DMS79 (cell line): ENCODE data around the gene ID2.
"Not testable (repeated sequence)": the region's sequence is repeated elsewhere in the genome, so short reads cannot be mapped to it uniquely, and the experiment has no call there.

Experiments used
- DNase-seq: peaks from one replicate; lab custom pipeline; 2025; lab: John Stamatoyannopoulos, UW

The ID2 gene

GRCh38 chr2:8685697-8686358, 4.0 kb downstream of the ID2 start:
- DNase-seq = peak; percentile 41

DNA sequence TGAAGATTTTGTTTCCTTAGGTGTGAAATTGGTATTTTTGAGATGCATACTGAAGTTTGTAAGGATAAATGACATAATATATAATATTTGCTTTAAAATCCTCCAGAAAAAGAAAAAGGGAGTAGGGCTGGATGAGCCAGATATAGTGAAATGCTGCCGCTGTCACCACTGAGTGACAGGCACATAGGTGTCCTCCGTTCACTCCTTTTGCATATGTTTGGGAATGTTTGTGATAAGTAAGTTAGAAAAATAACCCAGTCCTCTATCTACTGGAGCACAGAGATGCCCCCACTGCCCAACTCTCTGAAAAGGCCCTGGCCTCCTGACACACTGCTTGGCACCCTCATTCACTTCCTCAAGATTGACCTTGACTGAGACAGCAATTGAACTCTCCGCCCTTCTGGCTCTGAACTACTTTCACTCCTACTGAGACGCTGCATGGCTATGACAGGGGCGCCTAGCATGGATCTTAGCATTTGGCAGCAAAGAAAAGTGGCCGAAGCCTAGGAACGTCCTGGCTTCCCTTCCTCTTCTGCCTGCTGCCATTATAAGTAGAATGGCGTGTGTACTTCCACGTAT, 10.1 kb downstream of the ID2 start:
- DNase-seq = no peak

- DNase-seq = no peak
Observed at GRCh38 chr2:8692783-8693156, 10.9 kb downstream of the ID2 start.

- no peak for DNase-seq
Observed at GRCh38 chr2:8693157-8693821, 11.4 kb downstream of the ID2 start.

DNA sequence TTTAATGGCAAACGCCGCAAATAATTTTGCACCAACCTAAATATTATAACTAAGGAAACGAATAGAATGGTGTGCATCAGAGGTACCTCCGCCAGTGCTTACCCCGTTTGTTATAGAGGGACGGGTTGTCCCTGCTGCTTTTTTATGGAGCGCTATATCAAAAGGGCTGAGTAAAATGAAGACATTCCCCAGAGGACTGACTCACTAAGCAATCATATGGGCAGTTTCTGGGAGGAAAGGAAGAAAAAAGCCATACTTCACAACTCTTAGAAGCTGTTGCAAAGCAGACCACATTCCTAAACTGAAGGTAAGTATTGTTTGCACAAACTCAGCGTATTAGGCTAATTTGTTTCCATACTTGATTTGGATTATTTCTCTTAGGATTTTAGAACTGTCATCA, 12.9 kb downstream of the ID2 start:
- DNase-seq = no peak

- no peak for DNase-seq
Observed at GRCh38 chr2:8697190-8697589, 15.3 kb downstream of the ID2 start.

- no peak for DNase-seq
Observed at GRCh38 chr2:8699839-8700238, 18.0 kb downstream of the ID2 start.

DNA sequence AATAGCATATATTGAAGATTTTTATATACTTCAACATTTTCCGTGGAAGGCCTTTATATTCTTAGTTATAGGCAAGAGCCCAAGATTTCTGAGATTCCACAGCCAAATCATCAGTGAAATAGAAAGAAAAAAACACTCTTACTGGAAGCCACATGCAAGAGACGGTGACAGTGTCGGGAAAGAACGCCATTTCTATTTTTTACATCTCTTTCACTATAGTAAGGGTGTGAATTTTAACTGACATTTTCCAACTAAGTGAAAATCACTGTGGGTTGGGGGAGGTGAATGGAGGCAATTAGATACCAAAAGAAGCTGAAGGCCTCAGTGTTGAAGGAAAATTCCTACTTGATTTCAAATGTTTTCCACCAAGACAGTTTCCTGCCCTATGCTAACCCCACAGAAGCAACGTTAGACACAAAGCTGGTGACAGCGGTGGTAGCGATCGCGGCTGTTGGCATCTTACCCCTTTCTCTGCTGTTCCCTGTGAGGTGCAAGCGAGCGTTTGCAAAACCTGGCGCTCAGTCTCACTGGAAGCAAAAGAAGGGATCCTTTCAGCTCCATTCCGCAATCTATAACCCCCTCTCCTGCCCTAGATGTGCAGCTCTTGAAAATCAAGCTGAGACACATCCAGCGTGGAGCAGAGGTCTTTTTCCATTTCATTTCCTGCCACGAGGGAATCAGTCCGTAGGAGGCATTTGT, 20.0 kb downstream of the ID2 start:
- DNase-seq = no peak

- DNase-seq = no peak
Observed at GRCh38 chr2:8704906-8705305, 23.1 kb downstream of the ID2 start.

- DNase-seq = no peak
Observed at GRCh38 chr2:8709611-8710010, 27.8 kb downstream of the ID2 start.

DNA sequence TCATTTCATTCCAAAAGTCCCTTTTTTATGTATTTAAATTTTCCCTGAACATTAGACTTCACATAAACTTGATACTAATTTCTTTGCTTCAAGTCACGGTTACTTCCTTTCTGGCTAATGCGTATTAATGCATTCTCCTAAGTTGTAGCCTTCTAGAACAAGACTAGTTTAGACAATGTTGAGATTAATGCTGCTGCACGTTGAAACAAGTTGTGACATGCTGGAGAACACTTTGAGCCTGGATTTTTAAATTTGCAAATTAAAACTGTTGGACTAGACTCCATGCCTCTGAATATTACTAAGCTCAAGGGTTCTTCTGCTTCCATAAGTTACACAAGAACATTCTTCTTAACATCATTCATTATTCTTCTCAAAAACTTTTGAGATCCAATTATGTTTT, 29.1 kb downstream of the ID2 start:
- peak; percentile 51 for DNase-seq

- no peak for DNase-seq
Observed at GRCh38 chr2:8714283-8714682, 32.4 kb downstream of the ID2 start.

- DNase-seq = no peak
Observed at GRCh38 chr2:8714971-8715370, 33.1 kb downstream of the ID2 start.

DNA sequence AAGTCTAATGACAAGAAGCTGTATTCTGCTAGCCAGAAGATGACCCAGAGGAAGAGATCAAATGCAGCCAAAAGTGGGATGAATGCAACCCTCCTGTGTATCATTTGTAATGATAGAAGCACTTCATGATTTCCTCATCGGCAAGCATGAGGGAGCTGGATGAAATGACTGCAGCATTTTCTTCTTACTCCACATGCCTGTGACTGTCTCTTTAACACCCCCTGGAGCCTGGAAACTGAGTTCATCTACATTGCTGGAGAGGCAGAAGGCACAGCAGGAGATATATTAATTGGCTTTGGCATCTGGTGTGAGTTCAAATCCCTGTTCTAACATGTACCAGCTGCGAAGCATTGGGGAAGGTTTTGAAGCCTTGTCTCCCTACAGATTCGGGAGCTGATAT, 37.7 kb downstream of the ID2 start:
- DNase-seq = no peak

- DNase-seq = no peak
Observed at GRCh38 chr2:8720741-8721140, 38.9 kb downstream of the ID2 start.

DNA sequence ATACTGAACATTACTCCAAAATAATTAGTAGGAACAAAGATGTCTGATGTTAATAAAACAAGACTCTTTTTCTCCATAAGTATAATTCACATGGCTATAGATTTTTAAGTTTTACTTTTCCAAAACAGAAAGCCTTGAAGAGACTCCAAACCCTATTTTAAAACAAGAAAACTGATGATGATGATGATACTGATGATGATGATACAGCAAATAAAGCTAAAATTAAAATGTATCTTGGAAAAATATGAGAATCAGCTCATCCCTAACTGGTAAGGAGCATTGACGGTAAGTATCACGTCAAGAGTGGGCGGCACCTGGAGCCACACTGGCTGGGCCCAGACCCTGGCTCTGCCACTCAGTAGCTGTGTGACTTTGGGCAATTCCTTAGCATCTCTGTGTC, 39.6 kb downstream of the ID2 start:
- no peak for DNase-seq

- DNase-seq = no peak
Observed at GRCh38 chr2:8722986-8723385, 41.1 kb downstream of the ID2 start.

DNA sequence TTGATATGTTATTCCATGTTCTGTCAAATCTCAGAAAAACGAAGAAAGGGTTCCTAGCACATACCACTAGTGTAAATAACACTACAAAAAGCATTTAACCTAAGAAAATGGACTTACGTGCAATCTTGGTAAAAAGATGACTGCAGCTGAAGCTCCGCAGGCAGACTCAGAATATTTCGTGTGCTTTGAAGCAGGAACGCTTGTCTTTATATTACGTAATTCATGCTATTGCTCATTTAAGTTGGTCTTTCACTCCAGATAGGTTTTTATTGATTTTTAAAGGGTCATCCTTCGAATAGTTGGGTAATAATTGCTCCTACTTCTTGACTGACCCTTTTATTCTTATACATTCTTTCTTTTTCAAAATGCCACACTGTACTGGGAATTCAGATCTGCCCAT, 44.0 kb downstream of the ID2 start:
- no peak for DNase-seq

DNA sequence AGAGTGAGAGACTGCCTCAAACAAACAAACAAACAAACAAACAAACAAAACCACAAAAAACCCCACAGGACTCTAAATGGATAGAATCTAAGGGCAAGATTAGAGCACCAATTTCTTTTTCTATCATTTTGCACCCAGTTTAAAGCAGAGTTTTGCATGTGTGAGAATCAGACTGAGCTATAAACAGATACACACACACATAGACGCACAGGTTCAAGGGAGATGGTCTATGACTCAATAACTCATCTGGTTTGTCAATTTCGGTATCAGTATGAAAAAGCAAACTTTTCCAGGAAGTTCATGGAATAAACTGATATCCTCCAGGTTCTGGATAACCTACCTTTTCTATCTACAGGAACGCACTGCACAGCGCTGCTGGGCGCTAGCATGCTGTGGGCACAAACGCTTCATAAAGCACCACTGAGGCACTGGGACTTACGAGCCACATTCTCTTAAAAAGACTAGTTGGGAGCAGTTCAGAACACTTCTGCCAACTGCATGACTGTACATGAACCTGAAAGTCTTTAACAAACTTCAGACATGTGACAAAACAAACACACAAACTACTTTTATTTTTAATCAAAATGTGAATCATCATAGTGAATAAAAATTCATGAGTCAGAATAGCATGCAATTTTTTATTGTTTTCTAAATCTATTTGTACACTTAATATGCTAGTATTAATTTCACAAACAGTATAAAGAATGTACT, 46.6 kb downstream of the ID2 start:
- DNase-seq = no peak

DNA sequence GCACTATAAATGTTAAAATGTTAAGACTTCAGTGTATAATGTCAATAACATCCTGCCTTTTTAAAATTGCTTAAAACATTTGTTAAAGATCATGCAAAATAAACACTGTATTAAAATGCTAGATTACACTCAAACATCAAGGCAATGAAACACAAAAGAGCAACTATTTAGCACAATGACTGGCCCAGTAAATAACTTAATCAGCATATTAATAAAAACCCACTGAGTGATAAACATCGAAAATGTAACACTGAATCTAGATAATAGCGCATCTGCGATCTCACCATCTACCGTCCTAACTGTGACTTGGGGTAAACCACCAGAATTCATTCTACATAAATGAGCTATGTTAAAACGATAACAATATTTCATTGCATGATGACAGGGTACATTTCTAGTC, 47.2 kb downstream of the ID2 start:
- not testable (repeated sequence) for DNase-seq

- no peak for DNase-seq
Observed at GRCh38 chr2:8729939-8730338, 48.1 kb downstream of the ID2 start.

DNA sequence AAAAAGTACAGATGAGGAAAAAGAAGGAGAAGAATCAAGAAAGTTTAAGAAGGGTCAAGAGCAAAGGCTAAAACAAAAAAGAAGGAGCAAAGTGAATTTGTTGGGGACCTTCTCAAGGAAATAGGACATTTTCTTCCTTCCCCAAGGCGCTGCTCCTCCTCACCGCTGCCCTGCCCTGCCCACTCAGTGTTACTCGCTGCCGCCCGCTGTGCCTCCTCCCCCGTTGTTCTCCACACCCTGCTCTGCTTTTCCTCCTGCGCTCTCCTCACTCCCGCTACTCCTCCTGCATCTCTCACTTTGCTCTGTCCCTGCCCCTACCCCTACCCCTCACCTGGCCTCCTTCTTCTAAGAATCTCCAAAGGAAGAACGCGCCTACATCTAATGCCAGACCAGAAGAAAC, 50.7 kb downstream of the ID2 start:
- DNase-seq = no peak
